Astrocyte (in vitro differentiated cells and primary cell): ENCODE data around the gene IQCM. TPM values are rescaled to one million over a fixed set of nuclear protein-coding genes. Genes with fewer than 3 reads are reported as not detected.

ENCODE experiments used
- DNase-seq: peaks from one replicate; pipeline ENCODE4 v3.0.0-alpha.2; 2010; ENCODE audit warnings: low read depth
- FAIRE-seq: peaks from 2 replicates; lab custom pipeline; 2011; peaks lifted over from hg19 to GRCh38; lab: Jason Lieb, UNC
- H2AFZ ChIP-seq: 2 replicates; pipeline ENCODE4 v1.6.0; 2012; ENCODE audit warnings: low read depth, low read length, inconsistent platforms
- H3K27ac ChIP-seq: 2 replicates; pipeline ENCODE4 v1.5.1; 2011; ENCODE audit warnings: low read depth, low read length, inconsistent platforms
- H3K27me3 ChIP-seq: 2 replicates; pipeline ENCODE4 v1.6.0; 2011; ENCODE audit warnings: low read length, inconsistent platforms; ENCODE audit not compliant: insufficient read depth
- H3K36me3 ChIP-seq: 2 replicates; pipeline ENCODE4 v1.5.1; 2011; ENCODE audit warnings: low read length, inconsistent platforms; ENCODE audit not compliant: insufficient read depth
- H3K4me1 ChIP-seq: 2 replicates; pipeline ENCODE4 v1.5.1; 2011; ENCODE audit warnings: low read length, inconsistent platforms; ENCODE audit not compliant: insufficient read depth
- H3K4me2 ChIP-seq: 2 replicates; pipeline ENCODE4 v1.6.0; 2012; ENCODE audit warnings: low read length, inconsistent platforms
- H3K4me3 ChIP-seq: 2 replicates; pipeline ENCODE4 v1.5.1; 2011; ENCODE audit warnings: low read depth, mild to moderate bottlenecking, low read length, inconsistent platforms; ENCODE audit not compliant: insufficient read depth
- H3K79me2 ChIP-seq: 2 replicates; pipeline ENCODE4 v1.6.0; 2012; ENCODE audit warnings: mild to moderate bottlenecking, low read length, inconsistent platforms; ENCODE audit not compliant: insufficient read depth
- H3K9ac ChIP-seq: 2 replicates; pipeline ENCODE4 v1.6.0; 2012; ENCODE audit warnings: mild to moderate bottlenecking, low read length, inconsistent platforms
- H3K9me3 ChIP-seq: 2 replicates; pipeline ENCODE4 v1.5.1; 2012; ENCODE audit warnings: low read depth, mild to moderate bottlenecking, low read length, inconsistent platforms; ENCODE audit not compliant: insufficient read depth
- H4K20me1 ChIP-seq: 2 replicates; pipeline ENCODE4 v1.6.0; 2012; ENCODE audit warnings: low read length, inconsistent platforms; ENCODE audit not compliant: insufficient read depth
- H3K27ac Mint-ChIP-seq: one replicate; pipeline ENCODE4 v1.8.0; 2021; ENCODE audit warnings: mild to moderate bottlenecking, mixed read lengths; ENCODE audit not compliant: unreplicated experiment
- H3K27me3 Mint-ChIP-seq: one replicate; pipeline ENCODE4 v1.8.0; 2021; ENCODE audit warnings: low read depth, mixed read lengths; ENCODE audit not compliant: unreplicated experiment
- H3K36me3 Mint-ChIP-seq: one replicate; pipeline ENCODE4 v1.8.0; 2021; ENCODE audit warnings: low read depth, mixed read lengths; ENCODE audit not compliant: unreplicated experiment
- H3K4me1 Mint-ChIP-seq: one replicate; pipeline ENCODE4 v1.8.0; 2021; ENCODE audit warnings: low read depth, mixed read lengths; ENCODE audit not compliant: unreplicated experiment
- H3K4me3 Mint-ChIP-seq: one replicate; pipeline ENCODE4 v1.8.0; 2021; ENCODE audit warnings: mild to moderate bottlenecking, moderate library complexity, mixed read lengths; ENCODE audit not compliant: unreplicated experiment
- H3K9me3 Mint-ChIP-seq: one replicate; pipeline ENCODE4 v1.8.0; 2021; ENCODE audit warnings: mild to moderate bottlenecking, mixed read lengths; ENCODE audit not compliant: unreplicated experiment
- CTCF ChIP-seq: IDR thresholded peaks from 2 replicates; pipeline ENCODE4 v1.5.1; 2011; ENCODE audit warnings: low read depth, mild to moderate bottlenecking, inconsistent platforms, low read length, moderate library complexity; ENCODE audit not compliant: insufficient read depth
- EZH2 ChIP-seq: IDR thresholded peaks from 2 replicates; pipeline ENCODE4 v1.6.1; 2012; ENCODE audit warnings: mild to moderate bottlenecking, low read length, inconsistent platforms; ENCODE audit not compliant: insufficient read depth
- total RNA-seq: library from RNA; stranded (reverse); gene quantifications from 2 replicates; pipeline ENCODE4 v1.2.1, GENCODE V29; 2021

The IQCM gene
- total RNA-seq, 1 donor from 2014 or later: 0.11 TPM

GRCh38 chr4:149825336-149825735, 9.7 kb upstream of the IQCM start:
- Mint-ChIP-seq H3K27ac (no peak overlapping the region), H3K4me3 (no peak overlapping the region), H3K4me1 (peaks cover 12% of the 10 kb centered on the region), H3K9me3 (peaks cover 3% of the 10 kb centered on the region), H3K27me3 (no peaks in the 10 kb centered on the region), H3K36me3 (no peaks in the 10 kb centered on the region)
- FAIRE-seq (no peak), DNase-seq (no peak)
- no peaks in the 10 kb centered on the region for H4K20me1 ChIP-seq
- H3K4me1 ChIP-seq: no peaks in the 10 kb centered on the region
- no peak overlapping the region for H3K27ac ChIP-seq
- no peak overlapping the region for H3K4me2 ChIP-seq
- no peaks in the 10 kb centered on the region for H3K36me3 ChIP-seq
- no peak overlapping the region for H3K9ac ChIP-seq
- H3K27me3 ChIP-seq: no peaks in the 10 kb centered on the region
- H3K9me3 ChIP-seq: no peaks in the 10 kb centered on the region
- no peak overlapping the region for H2AFZ ChIP-seq
- TF ChIP-seq EZH2 (no peak), CTCF (no peak)
- H3K79me2 ChIP-seq: no peaks in the 10 kb centered on the region
- H3K4me3 ChIP-seq: no peak overlapping the region

GRCh38 chr4:149823769-149824221, 8.2 kb upstream of the IQCM start:
- H3K79me2 ChIP-seq: no peaks in the 10 kb centered on the region
- peak overlapping the region; percentile 98 for H3K27ac Mint-ChIP-seq
- H3K36me3 Mint-ChIP-seq: no peaks in the 10 kb centered on the region
- H3K27me3 ChIP-seq: no peaks in the 10 kb centered on the region
- TF ChIP-seq CTCF (no peak), EZH2 (no peak)
- no peaks in the 10 kb centered on the region for H3K4me1 ChIP-seq
- peaks cover 3% of the 10 kb centered on the region for H3K9me3 Mint-ChIP-seq
- FAIRE-seq: peak; percentile 95
- peak overlapping the region; percentile 72 for H3K27ac ChIP-seq
- no peak overlapping the region for H2AFZ ChIP-seq
- no peaks in the 10 kb centered on the region for H3K9me3 ChIP-seq
- H3K4me3 ChIP-seq: no peak overlapping the region
- peak; percentile 87 for DNase-seq
- peak overlapping the region; percentile 36 for H3K9ac ChIP-seq
- H4K20me1 ChIP-seq: no peaks in the 10 kb centered on the region
- H3K36me3 ChIP-seq: no peaks in the 10 kb centered on the region
- no peaks in the 10 kb centered on the region for H3K27me3 Mint-ChIP-seq
- H3K4me3 Mint-ChIP-seq: no peak overlapping the region
- H3K4me1 Mint-ChIP-seq: peaks cover 12% of the 10 kb centered on the region
- peak overlapping the region; percentile 75 for H3K4me2 ChIP-seq

GRCh38 chr4:149801416-149801815, 14.2 kb downstream of the IQCM start:
- H3K79me2 ChIP-seq: no peaks in the 10 kb centered on the region
- Mint-ChIP-seq H3K36me3 (peaks cover 2% of the 10 kb centered on the region), H3K9me3 (peaks cover 9% of the 10 kb centered on the region), H3K4me1 (peaks cover 11% of the 10 kb centered on the region), H3K27me3 (no peaks in the 10 kb centered on the region), H3K4me3 (no peak overlapping the region), H3K27ac (no peak overlapping the region)
- no peaks in the 10 kb centered on the region for H3K4me1 ChIP-seq
- H2AFZ ChIP-seq: no peak overlapping the region
- FAIRE-seq: no peak
- H3K27ac ChIP-seq: no peak overlapping the region
- TF ChIP-seq EZH2 (no peak), CTCF (no peak)
- H4K20me1 ChIP-seq: no peaks in the 10 kb centered on the region
- H3K27me3 ChIP-seq: no peaks in the 10 kb centered on the region
- H3K9me3 ChIP-seq: no peaks in the 10 kb centered on the region
- H3K4me3 ChIP-seq: no peak overlapping the region
- no peaks in the 10 kb centered on the region for H3K36me3 ChIP-seq
- H3K9ac ChIP-seq: no peak overlapping the region
- DNase-seq: no peak
- no peak overlapping the region for H3K4me2 ChIP-seq
